Body of pancreas (tissue), 4 donors: Measurements from ENCODE around the gene ATXN10.

ENCODE experiments used
- CTCF ChIP-seq, 7 experiments: fragments of 450-650 bp in 4 of 7; fragments of 200-600 bp in 3 of 7; sonication (generic) in 3 of 7; IDR thresholded peaks; one replicate each; pipeline ENCODE4 v1.5.1; 2016 to 2019; ENCODE audit warnings: antibody characterized with exemption in 7 of 7
- POLR2A ChIP-seq, 3 donors: fragments of 450-650 bp; IDR thresholded peaks; one replicate each; pipeline ENCODE4 v1.6.1; 2016; ENCODE audit warnings: antibody characterized with exemption in 3 of 3, mild to moderate bottlenecking in 2 of 3

DNA sequence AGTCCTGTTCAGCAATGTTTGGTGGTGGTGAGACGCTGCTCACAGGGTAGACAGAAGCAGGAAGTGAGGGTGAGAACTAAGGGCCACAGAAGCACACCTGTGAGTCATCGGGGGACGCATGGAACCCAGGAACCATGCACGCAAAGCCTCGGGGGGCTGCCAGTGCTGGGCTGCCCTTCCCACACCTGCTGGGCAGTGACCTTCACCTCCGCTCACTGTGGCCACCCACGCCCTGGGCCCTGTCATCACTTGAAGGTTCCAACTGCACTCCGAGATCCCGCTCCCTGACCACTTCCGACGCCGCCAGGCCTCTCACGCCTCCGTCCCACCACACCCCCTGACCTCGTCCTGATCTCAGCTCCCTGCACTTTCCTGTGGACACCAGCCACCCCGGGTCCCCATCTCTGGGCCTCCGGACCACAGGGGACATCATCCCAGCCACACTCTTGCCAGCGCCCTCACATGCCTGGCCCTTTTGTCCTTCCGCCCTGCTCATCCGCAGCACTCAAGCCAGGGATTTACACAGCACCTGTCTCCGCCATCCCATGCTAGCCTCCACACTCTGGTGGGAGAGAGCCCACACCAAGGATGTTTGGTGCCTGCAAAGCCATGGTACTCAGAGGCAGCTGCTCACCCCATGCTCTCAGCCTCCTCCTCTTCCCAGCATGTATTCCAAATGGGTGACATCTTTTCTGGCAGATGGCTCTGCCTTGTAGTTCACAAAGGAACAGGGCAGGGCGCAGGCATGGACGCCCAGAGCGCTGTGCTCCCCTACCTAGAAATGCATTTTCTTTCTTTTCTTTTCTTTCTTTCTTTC is 23.1 kb upstream of the ATXN10 start:
- no peak for TF ChIP-seq CTCF (IDR thresholded peaks at IDR 0.05)
- TF ChIP-seq POLR2A (IDR thresholded peaks at IDR 0.05), result no peak
